CD4-positive, alpha-beta T cell treated with Interleukin-10 for 1 hour (primary cell): Measurements from ENCODE around the gene OR2G2.

ENCODE experiments used
- DNase-seq: peaks from one replicate; pipeline ENCODE4 v3.0.0-alpha.2; 2020

OR2G2 gene

GRCh38 chr1:247588060-247588459 is at the start of gene OR2G2:
Gene OR2G2, plus strand, starts transcription at chr1:247588360. Its CDS starts 0 bp downstream, at chr1:247588360.
- no peak for DNase-seq

- DNase-seq: no peak
Measured at GRCh38 chr1:247538561-247538960, 49.6 kb upstream of the OR2G2 start.

- no peak for DNase-seq
Measured at GRCh38 chr1:247539215-247539614, 48.9 kb upstream of the OR2G2 start.

- DNase-seq: no peak
Measured at GRCh38 chr1:247540581-247540980, 47.6 kb upstream of the OR2G2 start.

- no peak for DNase-seq
Measured at GRCh38 chr1:247542811-247543210, 45.3 kb upstream of the OR2G2 start.

- no peak for DNase-seq
Measured at GRCh38 chr1:247548092-247548491, 40.1 kb upstream of the OR2G2 start.

- DNase-seq: no peak
Measured at GRCh38 chr1:247548769-247549182, 39.4 kb upstream of the OR2G2 start, which contains the start of gene GCSAML. Gene GCSAML, plus strand, starts transcription at chr1:247549134. Its CDS starts 58 bp downstream, at chr1:247549192.

GRCh38 chr1:247551721-247552120 is 36.4 kb upstream of the OR2G2 start:
- DNase-seq: no peak

- DNase-seq: no peak
Measured at GRCh38 chr1:247552231-247552630, 35.9 kb upstream of the OR2G2 start.

GRCh38 chr1:247557926-247558674 is 30.1 kb upstream of the OR2G2 start:
- no peak for DNase-seq

- no peak for DNase-seq
Measured at GRCh38 chr1:247561711-247562110, 26.4 kb upstream of the OR2G2 start.

GRCh38 chr1:247562198-247562597 is 26.0 kb upstream of the OR2G2 start:
- no peak for DNase-seq

GRCh38 chr1:247574236-247574635 is 13.9 kb upstream of the OR2G2 start:
- no peak for DNase-seq

GRCh38 chr1:247574664-247575063 is 13.5 kb upstream of the OR2G2 start:
- no peak for DNase-seq

- DNase-seq: peak; percentile 2
Measured at GRCh38 chr1:247576514-247576913, 11.6 kb upstream of the OR2G2 start.

- no peak for DNase-seq
Measured at GRCh38 chr1:247578946-247579460, 9.2 kb upstream of the OR2G2 start.

- DNase-seq: no peak
Measured at GRCh38 chr1:247605286-247605685, 17.1 kb downstream of the OR2G2 start, which contains the start of gene OR2G3. Gene OR2G3, plus strand, starts transcription at chr1:247605586. Its CDS starts 0 bp downstream, at chr1:247605586.

- DNase-seq: no peak
Measured at GRCh38 chr1:247613405-247613804, 25.2 kb downstream of the OR2G2 start.

- no peak for DNase-seq
Measured at GRCh38 chr1:247614625-247615024, 26.5 kb downstream of the OR2G2 start.

- no peak for DNase-seq
Measured at GRCh38 chr1:247627951-247628350, 39.8 kb downstream of the OR2G2 start.

GRCh38 chr1:247638011-247638410 is 49.9 kb downstream of the OR2G2 start:
- no peak for DNase-seq

- DNase-seq: no peak
Measured at GRCh38 chr1:247638781-247639180, 50.6 kb downstream of the OR2G2 start.
